ENCODE results near the gene TSPAN17.

Gene TSPAN17

GRCh38 chr5:176637556-176637955 is 9.7 kb upstream of the TSPAN17 start:
- no peak for TF ChIP-seq CTCF (IDR thresholded peaks at IDR 0.05; ENCODE audit: extremely low read depth, missing control alignments)
- DNase-seq (ENCODE audit: low spot score) = no peak

GRCh38 chr5:176638437-176638836 is 8.8 kb upstream of the TSPAN17 start:
- DNase-seq (ENCODE audit: low spot score) = no peak
- no peak for TF ChIP-seq CTCF (IDR thresholded peaks at IDR 0.05; ENCODE audit: extremely low read depth, missing control alignments)

GRCh38 chr5:176639208-176639607 is 8.1 kb upstream of the TSPAN17 start:
- no peak for DNase-seq (ENCODE audit: low spot score)
- TF ChIP-seq CTCF (IDR thresholded peaks at IDR 0.05; ENCODE audit: extremely low read depth, missing control alignments) = no peak

GRCh38 chr5:176639981-176640380 is 7.3 kb upstream of the TSPAN17 start:
- TF ChIP-seq CTCF (IDR thresholded peaks at IDR 0.05; ENCODE audit: extremely low read depth, missing control alignments) = no peak
- DNase-seq (ENCODE audit: low spot score) = no peak

GRCh38 chr5:176640616-176641015 is 6.7 kb upstream of the TSPAN17 start:
- no peak for DNase-seq (ENCODE audit: low spot score)
- no peak for TF ChIP-seq CTCF (IDR thresholded peaks at IDR 0.05; ENCODE audit: extremely low read depth, missing control alignments)

GRCh38 chr5:176642675-176643490 is 4.4 kb upstream of the TSPAN17 start:
- TF ChIP-seq CTCF (IDR thresholded peaks at IDR 0.05; ENCODE audit: extremely low read depth, missing control alignments) = no peak
- no peak for DNase-seq (ENCODE audit: low spot score)

- DNase-seq (ENCODE audit: low spot score) = no peak
- TF ChIP-seq CTCF (IDR thresholded peaks at IDR 0.05; ENCODE audit: extremely low read depth, missing control alignments) = no peak
Observed at GRCh38 chr5:176643491-176644219, 3.6 kb upstream of the TSPAN17 start.

All from GM20000 (cell line).